GM12878 (cell line): ENCODE measurements around the gene SLA2. TPM values are rescaled to one million over a fixed set of nuclear protein-coding genes. Genes with fewer than 3 reads are reported as not detected.

Experiments
- BACH1 ChIP-seq: fragments of 450-650 bp; IDR thresholded peaks from 2 replicates; pipeline ENCODE4 v1.6.1; 2017; ENCODE audit warnings: mild to moderate bottlenecking, borderline replicate concordance
- BCL3 ChIP-seq: IDR thresholded peaks from 2 replicates; pipeline ENCODE4 v1.6.1; 2011; ENCODE audit warnings: borderline replicate concordance, low read depth, mild to moderate bottlenecking, moderate library complexity, low read length; ENCODE audit not compliant: insufficient read depth, poor library complexity, severe bottlenecking
- CHD2 ChIP-seq: IDR thresholded peaks from 2 replicates; pipeline ENCODE4 v1.6.1; 2011; ENCODE audit warnings: low read depth, low read length, improper control_type of control experiment, borderline replicate concordance
- CREM ChIP-seq: IDR thresholded peaks from 2 replicates; pipeline ENCODE4 v1.6.1; 2014; ENCODE audit warnings: antibody characterized with exemption, low read depth
- DPF2 ChIP-seq: fragments of 450-650 bp; IDR thresholded peaks from 2 replicates; pipeline ENCODE4 v1.6.1; 2017; ENCODE audit warnings: mild to moderate bottlenecking
- E2F4 ChIP-seq: IDR thresholded peaks from 2 replicates; pipeline ENCODE4 v1.6.1; 2012; ENCODE audit warnings: low read depth, low read length, improper control_type of control experiment
- EP300 ChIP-seq, 2 experiments: fragments of 150-350 bp in 1 of 2; IDR thresholded peaks; 2 replicates each; pipeline ENCODE4 v1.6.1; 2011 to 2012; ENCODE audit warnings: low read depth in 2 of 2, low read length in 2 of 2, borderline replicate concordance in 1 of 2, improper control_type of control experiment in 1 of 2, inconsistent platforms in 1 of 2; ENCODE audit not compliant: control insufficient read depth in 1 of 2
- EZH2 ChIP-seq: IDR thresholded peaks from 2 replicates; pipeline ENCODE4 v1.6.1; 2012; ENCODE audit warnings: low read depth, mild to moderate bottlenecking, control low read depth, inconsistent platforms, low read length, borderline replicate concordance; ENCODE audit not compliant: control insufficient read depth
- GATAD2B ChIP-seq: fragments of 450-650 bp; conservative IDR thresholded peaks from 2 replicates; pipeline ENCODE4 v1.6.1; 2017; ENCODE audit warnings: low read depth, mild to moderate bottlenecking, moderate library complexity
- HDAC6 ChIP-seq: fragments of 200-600 bp; sonication (generic); IDR thresholded peaks from one replicate; pipeline ENCODE4 v1.8.0; 2017; ENCODE audit warnings: antibody characterized with exemption; ENCODE audit not compliant: unreplicated experiment
- HDGF ChIP-seq: fragments of 450-650 bp; IDR thresholded peaks from 2 replicates; pipeline ENCODE4 v1.6.1; 2016; ENCODE audit warnings: antibody characterized with exemption
- IRF4 ChIP-seq: IDR thresholded peaks from 2 replicates; pipeline ENCODE4 v1.6.1; 2011; ENCODE audit warnings: low read depth, low read length
- MEF2A ChIP-seq: IDR thresholded peaks from 2 replicates; pipeline ENCODE4 v1.6.1; 2011; ENCODE audit warnings: low read depth, mild to moderate bottlenecking, low read length, moderate library complexity; ENCODE audit not compliant: insufficient read depth
- MTA2 ChIP-seq: fragments of 450-650 bp; IDR thresholded peaks from 2 replicates; pipeline ENCODE4 v1.6.1; 2016; ENCODE audit warnings: low read depth, mild to moderate bottlenecking, moderate library complexity
- MTA3 ChIP-seq: IDR thresholded peaks from 2 replicates; pipeline ENCODE4 v1.6.1; 2012; ENCODE audit warnings: low read length, inconsistent platforms, borderline replicate concordance
- MXI1 ChIP-seq: fragments of 150-350 bp; IDR thresholded peaks from 2 replicates; pipeline ENCODE4 v1.6.1; 2011; ENCODE audit warnings: low read depth, mild to moderate bottlenecking, inconsistent platforms, low read length, improper control_type of control experiment
- NFYA ChIP-seq: IDR thresholded peaks from 2 replicates; pipeline ENCODE4 v1.6.1; 2011; ENCODE audit warnings: low read depth, mild to moderate bottlenecking, low read length, improper control_type of control experiment, borderline replicate concordance
- POLR2AphosphoS5 ChIP-seq: IDR thresholded peaks from 2 replicates; pipeline ENCODE4 v1.6.1; 2011; ENCODE audit warnings: mild to moderate bottlenecking, low read length, inconsistent platforms
- RAD21 ChIP-seq: IDR thresholded peaks from 2 replicates; pipeline ENCODE4 v1.6.1; 2011; ENCODE audit warnings: mild to moderate bottlenecking, low read depth, low read length, moderate library complexity; ENCODE audit not compliant: insufficient read depth
- RBBP5 ChIP-seq: fragments of 200-600 bp; sonication (generic); conservative IDR thresholded peaks from 2 replicates; pipeline ENCODE4 v1.6.1; 2016
- RELA ChIP-seq: fragments of 450-650 bp; IDR thresholded peaks from 2 replicates; pipeline ENCODE4 v1.8.0; 2014; ENCODE audit warnings: borderline replicate concordance; ENCODE audit not compliant: partially characterized antibody
- SIN3A ChIP-seq: IDR thresholded peaks from 2 replicates; pipeline ENCODE4 v1.6.1; 2012; ENCODE audit warnings: low read depth, low read length, improper control_type of control experiment
- SMAD5 ChIP-seq: IDR thresholded peaks from 2 replicates; pipeline ENCODE4 v1.6.1; 2016; ENCODE audit warnings: antibody characterized with exemption, low read depth
- STAT1 ChIP-seq: fragments of 450-650 bp; conservative IDR thresholded peaks from 2 replicates; pipeline ENCODE4 v1.6.1; 2014; ENCODE audit warnings: antibody characterized with exemption, mild to moderate bottlenecking
- TAF1 ChIP-seq: IDR thresholded peaks from 2 replicates; pipeline ENCODE4 v1.6.1; 2011; ENCODE audit warnings: mild to moderate bottlenecking, low read depth, low read length, borderline replicate concordance
- TARDBP ChIP-seq: IDR thresholded peaks from 2 replicates; pipeline ENCODE4 v1.6.1; 2016; ENCODE audit warnings: borderline replicate concordance
- ZZZ3 ChIP-seq: IDR thresholded peaks from 2 replicates; pipeline ENCODE4 v1.6.1; 2011; ENCODE audit warnings: low read depth; ENCODE audit not compliant: control insufficient read depth, insufficient read length
- polyA plus RNA-seq, 11 experiments: library from polyadenylated mRNA; depleted of rRNA in 4 of 11; unstranded in 6 of 11; stranded (reverse) in 5 of 11; fragments of >200 nt; fragmentation: Nextera tagmentation in 4 of 11; fragmentation: Illumina TruSeq in 1 of 11; extraction: Ambion mirVana in 4 of 11; extraction: Trizol in 1 of 11; gene quantifications; 1 replicate in 1 of 11; 2 replicates in 10 of 11; pipeline versions ENCODE4 v1.2.1 to v1.2.3, GENCODE V29; 2011 to 2016; ENCODE audit warnings: inconsistent platforms in 2 of 11, missing spikeins in 2 of 11, low read depth in 1 of 11
- total RNA-seq, 4 experiments: library from RNA; depleted of rRNA in 3 of 4; stranded (reverse); fragments of >200 nt in 3 of 4; fragmentation: Illumina TruSeq in 1 of 4; extraction: Trizol in 1 of 4; gene quantifications; 2 replicates each; pipeline versions ENCODE4 v1.2.1 to v1.2.3, GENCODE V29; 2013 to 2021

Gene SLA2
- total and polyA plus RNA-seq, 10 of the 15 experiments (the other 5 are each of a cell fraction or from before 2014, with no cell fraction given) = 0.29 to 3.3 (median 1.4) TPM

- no peak for TF ChIP-seq RAD21
- peak; percentile 10; the same call in 1 of the 2 replicates for TF ChIP-seq SIN3A
- TF ChIP-seq TAF1 = peak; percentile 41
- TF ChIP-seq BCL3 = peak; percentile 9
- TF ChIP-seq EZH2 = no peak
- no peak for TF ChIP-seq ZZZ3
- TF ChIP-seq E2F4 = no peak
- TF ChIP-seq STAT1 = no peak
- peak; percentile 22; the same call in 1 of the 2 replicates for TF ChIP-seq MTA2
- 0 out of 2 replicates have a peak, but pooled peaks have one; percentile 11 for TF ChIP-seq MEF2A
- TF ChIP-seq EP300 (IDR thresholded peaks at IDR 0.05; ENCODE audit: borderline replicate concordance in 1 of 2, control insufficient read depth in 1 of 2, low read depth in 2 of 2, low read length in 2 of 2) = 0 out of 4 replicates have a peak, but pooled peaks of 1 of the 2 experiments have one; percentile 27
- TF ChIP-seq CREM = no peak
- TF ChIP-seq SMAD5 = no peak
- peak; percentile 64 for TF ChIP-seq RELA
- TF ChIP-seq HDAC6 = peak; percentile 38
- TF ChIP-seq BACH1 = peak; percentile 62
- no peak for TF ChIP-seq TARDBP
- TF ChIP-seq GATAD2B = peak; percentile 80
- no peak for TF ChIP-seq IRF4
- peak; percentile 17; the same call in 1 of the 2 replicates for TF ChIP-seq HDGF
- TF ChIP-seq POLR2AphosphoS5 = peak; percentile 69
- TF ChIP-seq MXI1 = no peak
- no peak for TF ChIP-seq CHD2
- TF ChIP-seq NFYA = no peak
- TF ChIP-seq DPF2 = peak; percentile 84
- TF ChIP-seq MTA3 = no peak; the same call in 1 of the 2 replicates
- no peak for TF ChIP-seq RBBP5
These were observed 72.7 kb downstream of the SLA2 start, which contains the start of gene TGIF2 (continued) for GRCh38 chr20:36573103-36573797.
